IPS-18c (cell line): ENCODE measurements around the gene ENTPD2.
"Not testable (repeated sequence)": the region's sequence is repeated elsewhere in the genome, so short reads cannot be mapped to it uniquely, and the experiment has no call there.

ENCODE experiments used
- H3K4me3 ChIP-seq: 2 replicates; pipeline ENCODE4 v1.7.0; 2013; ENCODE audit warnings: low read depth, mild to moderate bottlenecking, low read length, moderate library complexity; ENCODE audit not compliant: insufficient read depth
- H3K9me3 ChIP-seq: one replicate; pipeline ENCODE4 v1.6.1; 2013; ENCODE audit warnings: mild to moderate bottlenecking, low read length, moderate library complexity; ENCODE audit not compliant: control insufficient read depth, insufficient read depth

Gene ENTPD2

DNA sequence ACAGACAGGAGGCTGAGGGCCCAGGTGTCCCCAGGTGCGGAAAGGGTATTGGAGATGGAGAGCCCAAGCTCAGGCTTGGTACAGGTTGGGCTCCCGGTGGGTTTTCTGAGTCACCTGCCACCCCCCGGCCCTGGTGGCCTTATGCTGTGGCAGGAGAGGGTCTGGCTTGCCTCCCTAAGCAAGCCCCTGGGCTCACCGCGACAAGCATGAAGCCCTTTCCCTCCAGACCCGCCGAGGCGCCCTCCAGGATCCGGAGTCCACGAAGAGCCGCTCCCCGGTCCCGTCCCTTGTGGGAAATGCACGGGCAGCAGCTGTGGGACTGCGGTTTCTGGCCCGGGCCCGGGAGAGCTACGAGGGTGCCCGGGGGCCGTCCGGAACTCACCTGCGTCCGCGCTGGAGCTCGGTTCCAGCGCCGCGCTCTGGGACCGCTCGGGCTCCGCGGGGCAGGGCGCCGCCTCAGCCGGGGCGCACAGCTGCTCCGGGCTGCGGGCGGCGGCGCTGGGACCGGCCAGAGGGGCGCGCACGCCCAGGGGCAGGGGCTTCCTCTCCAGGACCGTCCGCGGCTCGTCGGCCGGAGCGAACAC is 15.7 kb upstream of the ENTPD2 start:
- H3K4me3 ChIP-seq, result peak overlapping the region; percentile 63

DNA sequence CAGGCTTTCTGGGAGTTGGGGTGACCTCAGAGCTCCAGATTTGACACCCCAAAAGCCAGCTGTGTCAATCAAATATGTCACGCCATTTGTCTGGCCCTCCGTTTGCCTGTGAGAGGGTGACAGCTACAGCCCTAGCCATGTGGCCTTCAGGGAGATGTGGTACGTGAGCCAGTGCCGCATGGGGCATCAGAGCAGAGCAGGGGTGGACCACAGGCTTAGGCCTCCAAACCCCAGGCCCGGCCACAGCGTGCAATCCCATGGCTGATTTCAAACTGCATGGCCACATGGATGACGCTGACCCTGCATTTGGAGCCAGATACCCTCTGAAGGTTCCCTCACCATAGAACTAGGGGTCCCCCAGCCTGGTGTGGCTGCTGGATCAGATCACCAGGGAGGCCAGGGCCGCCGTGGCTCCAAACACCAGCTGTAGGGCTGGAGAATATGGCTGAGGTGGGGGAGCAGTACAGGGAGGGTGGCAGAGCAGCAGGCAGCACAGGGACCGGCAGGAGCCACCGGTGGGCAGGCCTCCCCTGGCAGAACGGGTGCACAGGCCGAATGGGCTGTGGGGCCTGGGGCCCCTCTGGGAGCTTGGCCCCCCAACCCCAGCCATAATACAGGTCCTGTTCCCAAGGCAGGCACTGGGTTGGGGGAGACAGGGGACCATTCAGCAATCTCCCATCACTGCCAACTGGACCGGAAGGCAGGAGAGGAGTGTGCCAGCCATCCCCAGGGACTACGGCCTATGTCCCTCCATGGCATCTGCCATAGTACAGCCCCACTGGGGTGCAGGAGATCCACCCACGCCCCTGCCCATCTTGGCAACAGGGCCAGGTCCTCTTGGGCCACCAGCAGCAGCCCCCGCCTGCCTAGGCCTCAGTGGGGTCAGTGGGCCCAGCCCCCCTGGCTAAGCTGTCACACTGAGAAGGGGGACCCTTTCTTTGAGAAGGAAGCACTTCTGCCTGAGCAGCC is 15.0 kb upstream of the ENTPD2 start:
- Histone ChIP-seq H3K4me3 (peak overlapping the region; percentile 63), H3K9me3 (no peaks in the 10 kb centered on the region)

More for the DNA sequence above, 15.7 kb upstream of the ENTPD2 start:
- no peaks in the 10 kb centered on the region for H3K9me3 ChIP-seq

DNA sequence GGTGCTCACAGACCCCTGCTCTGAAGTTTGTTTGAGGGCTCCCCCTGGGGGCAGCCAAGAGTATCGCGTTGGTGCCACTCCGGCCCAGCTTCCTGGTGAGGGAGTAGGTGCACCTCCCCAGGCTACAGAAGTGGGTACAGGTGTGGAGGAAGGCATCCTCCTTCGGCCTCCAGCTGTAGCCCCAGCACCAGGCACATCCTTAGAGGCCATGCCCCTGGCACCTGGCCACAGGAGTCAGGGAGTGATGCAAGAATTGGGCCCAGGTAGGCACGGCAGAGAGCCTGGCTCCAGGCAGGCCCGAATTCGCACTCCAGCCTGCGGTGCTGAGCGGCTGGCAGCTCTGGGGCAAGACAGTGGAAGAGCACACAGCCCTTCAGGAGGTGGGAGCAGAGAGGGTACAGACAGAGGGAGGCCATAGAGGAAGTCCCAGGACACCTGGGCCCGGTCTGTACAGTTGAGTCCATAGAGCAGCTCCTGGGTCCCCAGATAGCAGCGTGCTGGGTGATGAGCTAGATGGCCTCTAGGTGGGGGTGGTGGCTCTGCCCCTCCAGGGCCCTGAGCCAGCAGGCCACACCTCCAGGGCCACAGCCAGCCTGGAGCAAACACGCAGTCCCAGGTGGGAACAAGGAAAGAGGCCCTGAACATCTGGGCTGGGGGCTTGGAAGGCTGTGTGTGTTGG is 14.1 kb upstream of the ENTPD2 start:
- H3K4me3 ChIP-seq, result no peak overlapping the region
- H3K9me3 ChIP-seq, result no peaks in the 10 kb centered on the region

DNA sequence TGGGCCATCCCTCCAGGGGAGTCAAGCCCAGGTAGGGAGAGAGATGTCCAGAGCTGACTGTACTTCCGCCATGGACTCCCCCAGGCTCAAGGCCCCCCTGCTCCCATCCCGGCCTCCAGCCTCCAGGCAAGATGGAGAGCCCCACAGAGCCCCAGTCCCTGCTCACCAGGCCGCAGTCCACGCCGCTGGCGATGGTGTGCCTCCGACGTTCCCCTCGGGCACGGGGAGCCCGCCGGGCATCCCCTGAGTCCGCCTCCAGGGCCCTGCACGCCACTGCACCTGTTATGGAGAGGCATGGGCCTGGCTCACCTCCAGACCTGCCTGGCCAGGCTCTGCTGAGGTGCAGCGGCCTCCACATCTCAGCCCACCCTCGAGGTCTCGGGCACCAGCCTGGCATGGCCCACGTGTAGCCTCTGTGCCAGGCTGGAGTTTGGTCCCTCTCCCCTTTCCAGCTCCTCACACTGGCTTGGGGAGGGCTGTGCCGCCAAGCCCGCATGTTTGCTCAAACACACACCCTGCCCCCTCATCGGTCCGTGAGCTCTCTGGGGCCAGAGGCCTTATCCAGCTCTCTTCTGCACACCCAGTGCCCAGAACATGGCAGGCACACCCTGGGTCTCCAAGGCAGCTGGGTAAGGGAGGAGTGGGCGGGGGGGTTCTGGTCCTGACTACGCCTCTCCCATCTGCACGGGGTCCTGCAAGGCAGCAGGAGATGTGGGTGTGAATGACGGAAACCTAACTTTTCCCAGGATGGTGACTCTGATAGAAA is 12.4 kb upstream of the ENTPD2 start:
- no peaks in the 10 kb centered on the region for H3K9me3 ChIP-seq
- no peak overlapping the region for H3K4me3 ChIP-seq

DNA sequence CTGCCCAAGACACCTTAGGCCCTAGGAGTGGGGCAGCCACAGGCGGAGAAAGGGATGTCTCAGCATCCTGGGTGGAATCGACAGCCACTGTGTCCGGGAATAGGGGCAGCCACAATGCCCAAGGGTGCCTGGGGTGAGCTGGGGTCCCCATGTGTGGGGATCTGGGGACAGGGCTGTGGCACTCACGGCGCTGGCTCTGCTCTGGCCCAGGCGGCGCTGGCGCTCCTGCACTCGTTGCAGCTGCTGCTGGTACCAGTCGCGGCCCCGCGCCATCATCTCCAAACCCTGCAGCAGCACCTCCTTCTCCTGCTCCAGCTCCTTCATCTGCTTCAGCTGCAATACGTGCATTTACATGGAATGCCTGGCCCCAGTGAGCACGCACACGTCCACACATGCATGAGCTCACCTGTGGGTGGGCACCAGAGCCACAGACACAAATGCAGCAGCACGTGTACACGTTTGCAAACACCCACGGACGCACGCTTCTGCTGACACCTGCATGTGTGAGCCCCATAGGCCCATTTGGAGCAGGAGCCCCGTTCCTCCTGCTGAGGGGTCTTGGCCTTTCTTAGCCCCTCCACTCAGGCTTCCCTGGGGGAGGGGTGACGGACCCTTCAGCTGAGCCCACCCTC is 11.6 kb upstream of the ENTPD2 start:
- H3K9me3 ChIP-seq, result no peaks in the 10 kb centered on the region

DNA sequence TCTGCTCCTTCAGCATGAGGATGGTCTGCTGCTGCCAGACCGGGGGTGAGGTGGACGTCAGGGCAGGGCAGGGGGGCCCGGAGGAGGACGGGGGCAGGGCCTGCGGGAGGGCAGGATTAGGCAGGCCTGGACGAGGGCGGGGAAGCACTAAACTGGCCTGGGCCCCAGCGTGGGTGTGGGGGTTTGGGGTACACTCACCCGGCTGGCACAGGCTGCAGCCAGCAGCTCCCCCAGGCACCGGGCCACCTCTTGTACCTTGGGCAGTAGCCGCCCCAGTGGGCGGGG is 11.0 kb upstream of the ENTPD2 start:
- H3K9me3 ChIP-seq, result no peaks in the 10 kb centered on the region
- no peak overlapping the region for H3K4me3 ChIP-seq

More for the DNA sequence above, 11.6 kb upstream of the ENTPD2 start:
- H3K4me3 ChIP-seq, result no peak overlapping the region

DNA sequence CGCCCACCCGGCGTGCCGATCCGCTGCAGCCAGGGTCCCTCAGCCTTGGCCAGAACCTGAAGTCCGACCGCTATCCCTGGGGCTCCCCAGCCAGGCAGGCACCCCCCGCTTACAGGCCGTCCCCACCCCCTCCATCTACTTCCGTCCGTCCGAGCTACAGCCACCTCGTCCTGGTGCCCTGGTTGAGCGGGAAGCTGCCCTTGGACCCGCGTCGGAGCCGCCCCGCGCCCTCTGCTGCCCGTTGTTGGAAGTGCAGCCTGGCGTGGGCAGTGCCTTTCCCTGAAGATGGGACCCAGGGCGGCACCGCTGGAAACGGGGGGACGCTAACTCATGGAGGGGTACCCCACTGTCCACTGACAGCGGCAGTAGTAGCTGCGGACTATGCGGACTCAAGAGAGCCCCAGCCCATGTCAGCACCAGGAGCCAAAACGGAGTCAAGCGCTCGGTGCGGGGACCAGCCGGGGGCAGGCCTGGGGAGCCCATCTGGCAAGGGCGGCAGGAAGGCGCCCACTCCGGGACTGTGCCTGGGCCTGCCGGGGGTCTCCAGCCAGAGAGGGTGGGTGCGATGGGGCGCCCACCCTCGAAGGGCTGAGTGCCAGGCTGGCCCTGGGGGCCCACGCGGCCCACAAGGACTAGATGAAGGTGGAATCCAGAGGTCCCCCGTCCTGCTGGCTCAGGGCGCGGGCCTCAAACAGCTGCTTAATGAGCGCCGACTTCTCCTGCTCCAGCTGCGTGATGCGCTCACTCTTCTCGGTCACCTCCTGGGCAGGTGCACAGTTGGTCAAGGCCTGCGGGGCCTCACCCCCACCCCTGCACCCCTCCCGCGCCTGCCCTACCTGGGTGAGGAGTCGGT is 10.4 kb upstream of the ENTPD2 start:
- H3K4me3 ChIP-seq, result no peak overlapping the region
- no peaks in the 10 kb centered on the region for H3K9me3 ChIP-seq

DNA sequence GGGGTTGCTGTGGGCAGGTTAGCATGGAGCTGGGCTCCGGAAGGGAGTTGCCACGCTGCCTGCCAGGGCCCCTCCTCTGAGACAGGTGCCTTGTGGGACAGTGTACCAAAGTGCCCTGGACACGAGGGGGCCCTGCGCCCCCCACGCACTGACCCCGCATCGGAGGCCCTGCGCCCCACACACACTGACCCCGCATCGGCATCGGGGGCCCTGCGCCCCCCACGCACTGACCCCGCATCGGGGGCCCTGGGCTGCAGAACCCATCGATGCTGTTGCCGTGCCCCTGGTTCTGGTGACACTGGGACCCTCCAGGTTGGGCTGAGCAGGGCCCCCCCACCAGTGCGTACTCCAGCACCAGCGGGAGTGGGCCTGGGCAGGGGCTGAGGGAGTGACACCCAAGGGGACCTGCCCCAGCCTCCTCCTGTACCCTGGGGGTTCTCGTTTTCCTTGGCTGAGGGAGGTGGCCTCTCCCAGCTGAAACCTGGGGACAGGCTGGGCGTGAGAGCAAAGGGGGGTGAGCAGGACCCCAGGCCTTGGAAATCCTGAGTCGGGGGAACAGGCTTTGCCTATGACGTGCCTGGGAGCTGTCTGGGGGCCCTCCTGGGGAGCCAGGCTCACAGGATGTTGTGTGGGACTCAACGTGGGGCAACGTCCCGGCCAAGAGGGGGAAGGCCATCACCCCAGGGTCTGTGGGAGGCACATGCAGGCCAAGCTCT is 9.6 kb upstream of the ENTPD2 start:
- H3K4me3 ChIP-seq, result no peak overlapping the region
- H3K9me3 ChIP-seq, result no peaks in the 10 kb centered on the region

DNA sequence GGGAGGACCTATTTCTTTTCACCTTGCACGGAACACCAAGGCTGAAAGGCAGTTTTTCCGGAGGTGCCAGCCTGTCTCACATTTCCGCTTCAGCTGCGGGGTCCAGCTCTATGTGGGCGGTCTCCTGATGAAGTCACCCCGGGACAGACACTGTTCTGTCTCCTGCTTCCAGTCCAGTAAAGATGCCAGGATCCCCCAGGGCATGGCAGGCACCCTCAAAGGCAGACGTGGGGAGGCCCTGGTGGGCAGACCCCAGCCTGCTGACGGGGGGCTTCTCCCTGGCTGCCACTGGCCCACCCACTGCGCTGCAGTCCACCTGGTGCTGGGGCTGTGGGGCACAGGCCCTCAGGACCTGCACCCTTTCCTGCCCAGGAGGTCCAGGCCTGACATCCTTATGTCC is 8.9 kb upstream of the ENTPD2 start:
- H3K9me3 ChIP-seq, H3K4me3 ChIP-seq: not testable (repeated sequence)

DNA sequence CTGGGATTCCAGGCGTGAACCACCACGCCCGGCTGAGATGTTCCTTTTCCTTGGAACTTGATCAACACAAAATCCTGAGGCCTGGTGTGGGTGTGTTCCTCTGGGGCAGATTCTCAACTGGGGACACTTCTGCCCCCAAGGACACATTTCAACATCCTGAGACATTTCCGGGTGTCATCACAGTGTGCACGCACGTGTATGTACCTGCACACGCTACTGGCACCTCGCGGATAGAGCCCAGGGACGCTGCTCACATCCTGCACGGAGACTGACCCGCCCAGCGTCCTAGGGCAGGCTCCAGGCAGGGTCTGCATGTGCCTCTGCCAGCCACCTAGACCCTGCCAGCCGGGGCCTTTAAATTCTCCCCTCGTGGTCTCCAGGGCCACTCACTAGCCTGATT is 8.5 kb upstream of the ENTPD2 start:
- Histone ChIP-seq H3K4me3 (no peak overlapping the region), H3K9me3 (no peaks in the 10 kb centered on the region)

DNA sequence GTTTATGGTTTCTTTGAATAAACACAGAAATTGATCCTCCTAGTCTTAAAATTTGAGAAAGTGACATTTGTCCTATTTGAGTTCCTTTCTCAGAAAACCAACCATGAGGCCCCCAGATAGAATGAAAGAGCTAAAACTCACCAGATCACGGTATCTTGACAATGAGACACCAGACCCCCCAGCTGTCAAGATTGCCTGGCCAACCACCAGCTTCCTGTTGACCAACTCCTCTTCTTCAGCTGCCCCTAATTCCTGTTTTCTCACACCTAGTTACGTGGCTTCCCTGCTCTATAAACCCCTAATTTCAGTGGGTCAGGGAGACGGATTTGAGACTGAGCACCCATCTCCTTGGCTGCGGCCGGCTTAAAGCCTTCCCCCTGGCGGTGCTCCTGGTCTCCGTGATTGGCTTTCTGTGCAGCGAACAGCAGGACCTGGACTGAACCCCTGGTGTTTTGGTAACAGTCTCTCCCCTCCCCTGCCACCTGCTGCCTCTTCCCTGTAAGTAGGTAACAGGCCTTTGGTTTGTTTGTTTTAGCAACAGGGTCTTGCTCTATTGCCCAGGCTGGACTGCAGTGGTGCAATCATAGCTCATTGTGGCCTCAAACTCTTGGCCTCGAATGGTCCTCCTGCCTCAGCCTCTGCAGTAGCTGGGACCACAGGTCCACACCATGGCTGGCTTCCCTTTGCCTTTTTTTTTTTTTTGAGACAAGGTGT is 4.8 kb upstream of the ENTPD2 start:
- Histone ChIP-seq H3K9me3 (no peaks in the 10 kb centered on the region), H3K4me3 (no peak overlapping the region)

DNA sequence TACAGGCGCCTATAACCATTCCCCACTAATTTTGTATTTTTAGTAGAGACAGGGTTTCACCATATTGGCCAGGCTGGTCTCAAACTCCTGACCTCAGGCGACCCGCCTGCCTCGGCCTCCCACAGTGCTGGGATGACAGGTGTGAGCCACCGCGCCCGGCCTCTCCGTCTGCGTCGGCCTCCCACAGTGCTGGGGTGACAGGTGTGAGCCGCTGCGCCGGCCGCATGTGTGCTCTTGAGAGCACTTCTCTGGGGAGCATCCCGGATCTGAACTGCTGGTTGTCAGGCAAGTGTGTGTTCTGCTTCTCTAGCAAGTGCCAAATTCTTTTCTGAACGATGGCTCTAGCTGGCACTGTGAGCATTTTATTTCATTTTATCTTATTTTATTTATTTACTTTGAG is 3.7 kb upstream of the ENTPD2 start:
- H3K4me3 ChIP-seq, result no peak overlapping the region

DNA sequence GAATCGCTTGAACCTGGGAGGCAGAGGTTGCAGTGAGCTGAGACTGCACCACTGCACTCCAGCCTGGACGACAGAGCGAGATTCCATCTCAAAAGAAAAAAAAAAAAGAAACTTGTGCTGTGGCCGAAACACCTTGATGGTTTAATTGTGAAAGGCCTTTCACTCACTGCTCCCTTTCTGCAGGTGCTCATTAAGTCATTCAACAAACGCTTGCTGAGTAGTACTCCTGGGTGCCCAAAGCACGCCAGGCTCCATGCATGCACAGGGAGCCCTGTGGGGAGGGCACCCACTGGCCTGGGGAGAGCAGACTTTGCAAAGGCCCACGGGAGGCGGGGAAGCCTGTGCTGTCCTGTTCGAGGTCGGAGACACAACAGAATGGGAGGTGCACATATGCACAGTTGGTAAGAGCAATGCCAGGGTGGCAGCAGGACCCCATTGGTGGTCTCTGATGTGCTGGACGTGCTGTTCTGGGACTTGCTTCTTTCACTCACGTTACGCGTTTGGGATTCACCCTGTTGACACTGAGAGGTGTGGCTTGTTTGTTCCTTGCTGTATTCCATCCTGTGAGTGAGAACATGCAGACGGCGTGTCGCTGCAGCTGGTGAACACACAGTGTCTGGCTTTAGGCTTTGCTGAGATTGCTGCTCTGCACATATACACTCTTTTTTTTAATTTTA is 3.0 kb upstream of the ENTPD2 start:
- Histone ChIP-seq H3K4me3 (no peak overlapping the region), H3K9me3 (peaks cover 2% of the 10 kb centered on the region)

More for the DNA sequence above, 3.7 kb upstream of the ENTPD2 start:
- no peaks in the 10 kb centered on the region for H3K9me3 ChIP-seq

DNA sequence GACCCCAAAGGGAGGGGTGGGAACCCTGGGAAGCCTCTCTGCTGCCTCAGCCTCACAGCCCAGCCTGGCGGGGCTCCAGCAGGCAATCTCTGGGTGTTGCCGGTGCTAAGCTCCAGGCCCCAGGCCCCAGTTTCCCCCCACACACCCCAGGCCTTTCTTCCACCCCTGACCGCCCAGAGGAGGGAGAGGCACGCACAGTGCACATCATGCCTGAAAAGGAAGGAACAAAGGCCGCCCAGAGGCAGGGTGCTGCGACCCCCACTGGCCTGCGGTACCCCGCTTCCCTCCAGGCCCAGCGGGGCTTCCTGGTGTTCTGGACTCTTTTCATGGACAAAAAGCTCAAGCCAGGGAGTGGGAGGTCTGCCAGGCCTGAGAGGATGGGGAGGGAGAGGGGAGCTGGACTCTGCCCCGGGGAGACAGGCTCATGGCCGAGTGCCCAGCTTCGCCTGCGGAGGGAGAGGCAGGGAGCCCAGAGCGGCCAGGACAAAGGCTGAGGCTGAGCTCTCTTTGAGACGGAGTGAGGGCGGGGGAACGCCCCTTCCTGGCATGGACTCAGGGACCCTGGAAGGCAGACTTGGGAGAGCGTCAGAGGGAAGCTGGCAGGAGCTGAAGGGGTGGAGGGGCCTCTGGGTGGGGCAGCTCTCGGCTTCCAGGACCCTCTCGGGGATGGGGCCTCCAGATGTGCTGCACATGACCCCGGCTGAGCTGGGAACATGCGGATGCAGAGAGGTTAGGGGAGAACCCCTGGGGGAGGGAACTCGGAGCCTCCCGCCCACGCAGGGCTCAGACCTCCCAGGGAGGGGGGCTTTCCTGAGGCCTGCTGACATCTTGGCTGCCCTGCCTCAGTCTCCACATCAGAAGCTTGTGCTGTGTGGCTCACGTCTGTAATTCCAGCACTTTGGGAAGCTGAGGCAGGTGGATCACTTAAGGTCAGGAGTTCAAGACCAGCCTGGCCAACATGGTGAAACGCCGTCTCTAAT is 1.8 kb upstream of the ENTPD2 start:
- Histone ChIP-seq H3K4me3 (no peak overlapping the region), H3K9me3 (peaks cover 2% of the 10 kb centered on the region)
